HG03354 (cell line): Measurements from ENCODE around the gene FRMD3.
A peak's percentile ranks its signal among the peaks of the same experiment; 100 is the strongest.

ENCODE experiments used
- ATAC-seq: cut with Tn5 transposase; IDR thresholded peaks from one replicate; pipeline ENCODE4 v1.9.1; 2021; ENCODE audit warnings: mild to moderate bottlenecking; ENCODE audit not compliant: unreplicated experiment, poor library complexity, severe bottlenecking

Gene FRMD3

DNA sequence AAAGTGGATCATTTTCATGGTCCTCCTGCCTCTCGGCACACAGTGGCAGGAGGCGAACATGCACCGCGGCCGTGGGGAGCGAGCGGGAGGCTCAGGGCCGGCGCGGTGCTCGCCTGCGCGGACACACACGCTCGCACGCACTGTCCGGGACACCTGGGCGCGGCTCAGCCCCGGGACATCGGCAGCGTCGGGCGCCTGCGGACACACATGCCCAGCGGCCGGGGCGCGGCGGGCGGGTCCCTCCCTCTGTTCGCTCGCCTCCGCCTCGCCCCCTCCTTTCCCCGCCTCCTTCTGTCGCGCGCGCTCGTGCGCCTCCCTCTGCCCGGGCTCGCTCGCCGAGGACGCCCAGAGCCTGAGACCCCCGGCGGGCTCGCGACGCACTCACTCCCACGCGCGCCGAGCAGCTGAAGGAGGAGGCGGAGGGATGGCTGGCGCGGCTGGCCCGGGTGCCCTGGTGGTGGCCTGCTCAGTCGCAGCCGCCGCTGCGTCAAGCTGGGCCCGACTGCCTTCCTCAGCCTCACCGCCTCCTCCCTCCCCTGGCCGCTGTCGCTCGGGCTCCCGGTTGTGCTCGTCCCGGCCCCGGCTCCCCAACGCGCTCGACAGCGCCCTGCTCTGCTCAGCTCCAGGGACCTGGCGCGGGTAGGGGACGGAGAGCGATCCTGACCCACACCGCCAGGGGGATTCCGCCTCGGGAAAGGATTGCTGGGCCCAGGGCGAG lies at the start of gene FRMD3:
FRMD3 (minus strand) TSS at position 230 of the 718 bp plus-strand sequence; CDS start at position 60, 170 bp downstream.
- ATAC-seq = peak; percentile 67

DNA sequence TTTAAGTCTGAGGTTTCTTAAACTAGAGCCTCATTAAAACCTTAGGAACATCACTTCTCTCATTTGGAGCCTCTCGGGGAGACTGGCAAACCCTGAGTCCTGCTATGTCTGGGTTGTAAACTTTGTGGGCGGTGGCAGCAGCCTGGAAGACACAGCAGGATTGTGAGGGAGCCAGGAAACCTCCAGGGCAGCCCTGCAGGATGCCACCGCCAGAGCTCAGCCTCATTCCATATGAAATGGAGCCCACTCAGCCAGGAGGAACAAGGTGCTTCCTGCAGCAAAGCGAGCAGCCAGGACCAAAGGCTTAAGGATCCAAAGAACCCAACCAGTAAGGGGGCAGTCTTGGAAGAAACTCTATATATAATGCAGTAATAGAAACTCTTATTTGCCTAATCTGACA lies 46.8 kb upstream of the FRMD3 start:
- ATAC-seq = no peak

DNA sequence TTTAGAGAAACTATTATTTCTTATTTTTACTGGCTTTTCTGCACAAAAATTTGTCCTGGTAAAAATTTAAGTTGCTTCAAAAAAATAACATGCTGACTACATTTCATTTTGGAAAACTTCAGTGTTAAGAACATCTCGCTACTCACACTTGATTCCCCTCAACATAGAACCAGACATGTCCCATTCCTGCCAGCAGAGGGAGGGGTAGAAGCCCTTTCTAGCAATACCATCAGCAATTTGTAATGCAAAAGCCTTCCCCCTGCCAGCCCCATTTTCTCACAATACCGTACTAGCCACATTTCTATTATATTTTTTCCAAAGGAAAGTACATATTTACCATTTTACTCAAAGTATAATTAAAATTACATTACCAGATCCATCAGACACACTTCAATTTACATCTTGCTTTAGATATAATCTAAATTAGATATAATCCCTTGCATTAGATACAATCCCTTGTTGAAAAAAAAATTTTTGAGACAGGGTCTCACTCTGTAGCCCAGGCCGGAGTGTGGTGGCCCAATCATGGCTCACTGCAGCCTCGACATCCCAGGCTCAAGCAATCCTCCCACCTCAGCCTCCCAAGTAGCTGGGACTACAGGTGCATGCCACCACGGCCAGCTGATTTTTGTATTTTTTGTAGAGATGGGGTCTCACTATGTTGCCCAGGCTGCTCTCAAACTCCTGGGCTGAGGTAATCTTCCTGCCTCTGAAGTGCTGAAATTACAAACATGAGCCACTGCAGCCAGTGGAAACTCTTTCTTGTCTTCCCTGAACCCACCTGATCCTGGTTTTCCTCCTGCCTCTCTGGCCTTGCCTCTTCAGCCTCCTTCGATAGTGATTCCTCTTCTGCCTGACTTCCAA lies 45.2 kb upstream of the FRMD3 start:
- ATAC-seq = peak; percentile 83

DNA sequence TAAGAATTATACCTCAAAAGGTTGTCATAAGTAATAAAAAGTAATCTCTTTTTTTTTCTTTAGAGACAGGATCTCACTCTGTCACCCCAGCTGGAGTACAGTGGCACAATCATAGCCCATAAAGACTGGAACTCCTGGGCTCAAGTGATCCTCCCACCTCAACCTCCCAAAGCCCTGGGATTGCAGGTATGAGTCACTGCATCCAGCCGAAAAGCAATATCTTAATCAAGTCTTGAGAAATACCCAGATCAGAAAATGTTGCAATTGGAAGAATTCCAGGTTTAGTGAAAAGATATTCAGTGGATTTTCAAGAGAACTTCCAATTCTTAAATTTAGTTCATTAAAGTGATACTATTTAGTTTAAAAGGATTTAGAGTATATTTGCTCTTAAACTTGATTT lies 43.8 kb upstream of the FRMD3 start:
- no peak for ATAC-seq

DNA sequence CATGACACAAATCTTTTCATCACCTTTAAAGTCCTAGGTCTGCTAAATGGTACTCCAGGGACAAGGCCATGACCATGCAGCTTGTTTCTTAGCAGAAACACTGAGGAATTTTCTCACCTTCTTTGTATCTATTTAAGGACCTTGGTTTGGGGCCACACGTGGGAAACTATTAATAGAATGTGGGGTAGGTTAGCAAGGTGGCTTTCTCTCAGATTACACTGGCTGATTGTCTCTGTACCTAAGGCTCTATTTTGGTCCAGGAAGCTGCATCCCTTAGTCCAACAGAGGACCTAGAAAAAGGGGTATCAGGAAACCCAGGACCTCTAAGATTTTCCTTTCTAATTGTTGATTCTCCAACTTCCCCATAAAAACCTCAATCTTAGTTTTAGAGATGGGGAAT lies 36.3 kb upstream of the FRMD3 start:
- no peak for ATAC-seq

DNA sequence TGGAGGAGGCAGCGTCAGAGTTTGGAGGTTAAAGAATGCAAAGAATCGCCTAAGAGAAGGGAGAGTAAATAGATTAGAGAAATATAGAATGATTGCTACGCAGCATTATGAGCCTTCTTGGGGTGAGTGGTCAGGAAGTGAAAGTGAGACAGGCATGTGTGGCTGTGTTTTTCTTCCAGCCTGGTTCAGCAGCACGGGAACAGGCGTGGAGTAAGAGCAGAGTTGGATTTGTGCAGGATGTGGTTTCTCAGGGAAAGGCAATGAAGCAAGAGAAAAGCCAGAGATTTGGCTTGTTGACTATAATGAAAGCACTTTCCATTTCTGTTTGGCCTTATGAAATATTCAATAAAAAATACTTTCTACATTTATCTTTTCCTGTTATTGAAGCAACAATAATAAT lies 34.3 kb upstream of the FRMD3 start:
- ATAC-seq = no peak

DNA sequence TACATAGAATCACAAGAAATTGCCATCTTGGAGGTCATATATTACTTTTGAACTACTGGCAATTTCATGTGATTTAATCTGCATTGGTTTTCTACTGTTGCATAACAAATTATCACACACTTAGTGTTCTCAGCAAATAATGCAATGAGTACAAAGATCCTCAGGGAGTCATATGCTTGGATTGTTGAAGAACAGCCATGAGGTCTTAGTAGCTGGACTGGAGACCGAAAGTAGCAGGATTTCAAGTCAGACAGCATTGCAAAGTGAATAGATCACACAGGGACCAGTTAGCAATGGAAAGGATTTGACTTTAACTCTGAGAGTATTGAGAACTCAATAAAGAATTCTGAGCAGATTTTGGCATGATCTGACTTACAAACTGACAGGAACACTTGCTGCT lies 32.2 kb upstream of the FRMD3 start:
- ATAC-seq = no peak

DNA sequence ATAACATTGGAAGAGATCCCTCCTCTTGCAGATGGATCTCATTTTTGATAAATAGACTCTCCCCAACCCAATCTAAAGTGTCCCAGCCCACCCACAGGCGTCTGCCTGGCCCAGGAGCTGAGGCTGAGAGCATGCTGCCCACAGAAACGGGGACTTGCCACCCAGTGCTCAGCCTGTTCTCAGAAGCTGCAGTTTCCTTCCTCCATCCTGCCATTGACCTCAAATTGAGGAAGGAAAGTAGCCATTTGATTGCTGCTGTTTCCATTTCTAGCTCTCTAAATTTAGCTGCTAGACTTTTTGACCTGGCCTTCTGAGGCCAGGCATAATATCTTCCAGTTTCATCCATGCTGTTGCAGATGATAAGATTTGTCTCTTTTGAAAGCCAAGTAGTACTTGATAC lies 31.1 kb upstream of the FRMD3 start:
- no peak for ATAC-seq

DNA sequence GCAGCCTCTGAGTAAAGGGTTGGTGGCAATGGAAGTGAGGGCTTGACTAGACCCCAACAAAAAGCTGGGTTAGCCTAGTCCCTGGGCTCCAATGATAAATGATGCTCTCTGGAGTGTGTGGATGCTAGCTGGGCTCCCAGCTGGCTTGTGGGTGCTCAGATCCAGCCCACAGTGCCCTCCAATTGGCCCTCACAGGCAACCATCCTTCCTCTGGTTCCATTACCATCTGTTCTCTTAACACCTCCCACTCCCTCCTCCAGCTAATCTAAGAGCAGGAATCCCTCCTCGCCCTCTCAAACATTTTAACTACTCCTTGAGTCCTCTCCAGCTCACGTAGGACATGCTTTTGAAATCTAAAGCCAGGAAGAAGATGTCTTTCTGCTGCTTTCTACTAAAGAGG lies 25.2 kb upstream of the FRMD3 start:
- ATAC-seq = no peak

DNA sequence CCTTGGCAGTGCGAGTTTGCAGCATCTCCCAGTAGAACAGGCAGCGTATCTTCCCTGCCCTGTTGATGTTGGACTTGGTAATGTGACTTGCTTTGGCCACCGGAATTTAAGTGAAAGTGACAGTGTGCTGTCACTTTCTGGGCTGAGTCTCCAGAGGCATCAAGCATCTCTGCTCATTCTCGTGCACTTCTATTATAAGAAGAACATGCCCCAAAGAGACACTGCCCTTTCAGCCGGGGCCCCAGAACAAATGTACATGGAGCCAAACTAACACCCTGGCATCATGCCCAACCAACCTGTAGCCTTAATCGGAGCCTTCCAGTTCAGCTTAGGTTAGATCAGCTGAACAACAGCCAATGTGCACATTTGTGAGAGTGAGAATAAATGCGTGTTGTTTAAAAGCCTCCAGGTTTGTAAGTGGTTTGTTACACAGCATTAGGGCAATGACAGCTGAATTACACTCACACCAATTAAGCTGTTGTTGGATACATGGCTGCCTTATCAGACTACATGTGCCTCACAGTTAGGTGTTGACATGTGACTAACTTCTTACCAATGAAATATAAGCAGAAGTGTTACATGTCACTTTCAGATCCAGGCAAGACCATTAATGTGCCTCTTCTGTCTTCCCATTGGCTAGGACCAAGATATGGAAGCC lies 22.1 kb upstream of the FRMD3 start:
- ATAC-seq = no peak

DNA sequence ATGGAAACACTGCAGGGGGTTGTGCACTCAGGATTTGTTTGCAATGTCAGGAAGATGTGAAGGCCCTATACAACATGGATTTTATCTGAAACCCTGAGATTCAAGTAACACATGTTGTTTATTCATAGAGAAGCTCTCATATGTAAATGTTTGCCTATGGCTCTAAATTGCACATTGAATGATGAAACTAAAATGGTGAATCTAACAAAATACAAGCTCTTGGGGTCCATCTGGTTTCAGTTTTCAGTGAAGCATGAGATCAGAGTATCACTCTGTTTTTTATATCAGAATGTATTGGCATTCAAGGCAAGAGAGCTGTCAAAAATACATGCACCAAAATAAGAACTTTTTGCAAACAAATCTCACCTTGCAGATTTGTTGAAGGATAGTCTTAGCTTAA lies 19.6 kb upstream of the FRMD3 start:
- no peak for ATAC-seq

DNA sequence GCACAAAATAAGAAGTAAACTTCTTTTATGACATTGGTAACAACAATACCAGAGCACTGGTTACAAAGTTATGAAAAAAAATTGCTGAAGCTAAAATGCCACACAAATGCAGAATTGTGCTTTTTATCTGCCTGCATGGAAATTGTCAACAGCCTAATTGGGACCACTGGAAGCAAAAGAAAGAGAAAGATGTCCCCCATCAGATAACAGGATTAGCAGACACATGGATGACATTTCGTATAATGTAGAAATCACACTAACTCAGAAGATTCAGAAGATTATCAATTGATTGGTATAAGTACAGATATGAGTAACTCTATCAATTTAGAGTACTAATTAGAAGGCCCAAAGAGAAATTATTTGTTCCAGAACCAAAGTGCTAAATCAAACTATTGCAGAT lies 19.1 kb upstream of the FRMD3 start:
- ATAC-seq = no peak

DNA sequence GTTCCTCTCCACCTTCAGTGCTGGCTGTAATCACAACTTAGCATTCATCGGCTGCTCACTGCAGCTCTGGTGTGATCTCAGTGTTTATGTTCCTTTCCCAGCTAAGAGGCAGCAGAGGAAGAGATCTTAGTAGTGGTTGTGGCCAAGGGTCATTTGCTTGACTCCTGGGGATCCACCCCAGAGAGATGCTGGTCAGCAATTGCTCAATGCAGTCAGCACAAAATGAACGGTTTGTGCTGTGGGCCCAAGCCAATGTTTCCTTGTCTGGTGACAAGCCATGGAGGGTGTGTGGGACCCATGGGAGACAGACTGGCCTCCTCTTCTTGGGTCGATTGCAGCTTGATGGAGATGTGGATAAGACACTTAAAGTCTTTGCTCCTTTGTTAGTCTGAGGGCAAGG lies 16.1 kb upstream of the FRMD3 start:
- ATAC-seq = no peak

DNA sequence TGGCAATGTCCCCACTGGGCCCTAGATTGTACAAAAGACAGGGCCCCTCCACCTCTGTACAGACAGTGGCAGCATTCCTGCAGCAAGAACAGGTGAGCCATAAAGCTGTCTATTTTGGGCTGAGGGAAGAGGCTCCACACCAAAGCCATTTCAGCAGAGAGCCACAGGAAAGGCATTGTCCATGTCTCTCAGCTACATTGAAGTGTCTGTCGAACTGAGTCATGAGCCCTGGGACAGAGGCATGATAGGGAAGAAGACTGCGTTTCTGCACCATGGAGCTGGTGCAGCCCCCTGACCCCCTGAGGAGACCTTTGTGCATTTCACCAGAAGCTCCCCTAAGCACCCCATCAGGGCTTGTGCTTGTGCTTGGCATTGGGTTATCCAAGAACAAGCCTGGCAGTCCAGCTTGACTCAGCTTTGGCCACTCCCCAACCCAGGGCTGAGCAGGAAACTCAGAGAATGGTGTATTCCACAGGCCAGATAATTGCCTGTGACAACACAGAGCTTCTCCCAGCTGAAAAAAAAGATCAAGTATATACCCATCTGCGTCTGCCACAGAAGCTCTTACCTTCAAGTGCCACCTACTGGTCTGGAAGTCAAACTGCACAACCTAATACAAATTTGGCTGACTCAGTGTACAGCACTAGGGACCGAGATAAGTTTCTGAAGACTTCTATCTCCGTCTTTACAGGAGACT lies 5.9 kb upstream of the FRMD3 start:
- peak; percentile 94 for ATAC-seq

DNA sequence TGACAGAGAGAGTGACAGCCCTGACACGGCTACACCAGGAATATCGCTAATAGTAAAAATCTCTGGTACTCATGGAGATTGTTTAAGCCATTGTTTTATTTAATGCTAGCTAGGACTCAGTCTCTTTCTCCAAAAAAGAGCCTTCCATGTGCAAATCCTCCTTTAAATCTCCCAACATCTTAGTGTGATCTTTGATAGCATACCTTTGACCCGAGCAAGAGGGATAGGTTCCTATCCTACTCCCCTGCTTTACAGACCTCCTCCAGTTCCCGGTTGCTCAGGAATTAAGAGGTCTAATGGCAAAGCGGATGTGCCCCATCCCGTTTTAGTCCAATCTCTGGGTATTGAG lies 663 bp upstream of the FRMD3 start:
- no peak for ATAC-seq

DNA sequence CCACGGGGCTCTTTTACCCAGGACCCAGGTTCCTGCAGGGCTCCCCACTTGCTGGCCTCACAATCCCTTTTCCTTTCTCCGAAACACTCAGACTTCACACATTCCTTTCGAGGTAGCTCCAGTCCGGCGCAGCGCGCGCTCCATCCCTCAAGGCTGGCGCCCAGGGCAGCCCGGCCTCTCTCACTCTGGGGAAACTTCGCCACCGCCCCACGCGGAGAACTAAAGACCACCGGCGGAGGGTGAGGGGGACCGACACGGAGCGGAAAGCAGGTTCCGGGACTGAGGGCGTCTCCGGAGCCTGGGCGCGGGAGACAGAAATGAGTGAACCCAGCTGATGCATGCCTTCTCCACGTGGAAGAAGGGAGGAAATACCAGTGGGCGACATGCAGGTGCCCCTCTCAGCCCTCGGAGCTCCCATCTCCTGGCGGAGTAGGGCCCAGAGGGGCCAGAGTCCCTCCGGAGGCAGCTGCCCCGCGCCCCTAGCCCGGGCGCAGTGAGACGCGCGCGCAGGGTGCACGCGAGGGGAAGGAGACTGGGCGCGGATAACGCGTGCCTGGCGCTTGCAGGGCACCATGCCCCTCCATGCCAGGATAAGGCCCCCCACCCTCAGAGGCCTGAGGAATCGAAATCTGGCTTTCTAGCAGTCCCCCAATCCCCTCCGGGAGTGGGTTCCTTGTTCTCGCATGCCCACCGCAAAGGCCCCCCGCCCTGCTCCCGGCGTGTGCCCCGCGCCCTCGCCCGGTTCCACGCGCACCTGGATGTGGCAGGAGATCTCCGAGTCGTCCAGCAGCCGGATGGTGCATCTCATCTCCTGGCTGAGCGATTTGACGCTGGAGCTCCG lies 650 bp downstream of the FRMD3 start:
- ATAC-seq = peak; percentile 18

DNA sequence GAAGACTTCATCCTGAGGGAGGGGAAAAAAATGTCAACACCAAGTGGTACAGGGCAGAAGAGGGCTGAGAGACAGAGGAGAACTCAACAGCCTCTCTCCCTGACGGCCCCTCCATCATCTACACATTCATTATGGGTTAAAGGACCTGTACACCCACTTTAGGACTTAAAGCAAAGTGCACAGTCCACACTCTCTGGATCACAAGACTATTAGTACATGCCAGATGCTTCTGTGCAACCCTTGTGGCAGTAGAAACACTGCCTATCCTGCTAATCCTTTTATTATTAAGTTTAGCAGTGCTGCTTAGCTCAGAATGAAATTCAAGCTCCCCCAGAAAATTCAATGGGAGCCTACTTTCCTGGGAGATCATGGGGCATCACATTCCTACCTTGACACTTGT lies 1.9 kb downstream of the FRMD3 start:
- ATAC-seq = no peak

DNA sequence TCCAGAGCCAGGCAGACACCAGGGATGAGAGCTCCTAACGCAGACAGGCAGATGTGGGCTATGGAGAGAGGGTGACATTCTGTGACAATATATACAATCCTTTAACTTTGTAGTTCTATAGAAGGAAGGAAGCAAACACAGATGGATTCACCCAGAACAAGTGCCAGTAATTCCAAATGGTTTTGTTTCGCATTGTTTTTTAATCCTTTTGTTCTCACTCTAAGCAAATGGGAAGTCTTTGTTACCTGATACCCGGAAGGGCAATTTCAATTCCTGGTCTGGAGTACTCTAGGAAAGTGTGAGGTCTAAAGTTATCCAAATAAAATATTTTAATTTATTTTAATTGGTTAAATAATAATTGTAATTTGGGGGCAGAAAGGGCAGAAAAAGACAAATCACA lies 2.5 kb downstream of the FRMD3 start:
- ATAC-seq = no peak

DNA sequence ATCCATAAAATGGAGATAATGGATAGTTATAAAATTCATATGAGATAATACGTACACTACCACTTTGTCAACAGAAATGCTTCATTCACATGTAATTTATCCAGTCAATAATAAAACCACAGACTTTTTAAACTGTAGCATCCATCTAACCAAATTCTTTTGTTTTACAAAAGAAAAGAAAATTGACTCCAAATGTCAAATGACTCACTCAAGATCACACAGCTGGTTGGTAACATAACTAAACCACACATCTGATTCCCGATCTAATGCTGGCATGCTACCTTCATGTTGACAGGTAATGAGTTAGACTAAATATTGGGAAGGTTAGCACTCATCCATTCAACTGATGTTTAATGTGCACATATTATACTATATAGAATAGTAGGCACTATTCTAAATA lies 4.9 kb downstream of the FRMD3 start:
- no peak for ATAC-seq
